GM18511 (cell line): ENCODE data around the gene KRT79.

Source experiments
- ATAC-seq: cut with Tn5 transposase; IDR thresholded peaks from one replicate; pipeline ENCODE4 v1.9.1; 2021; ENCODE audit warnings: mild to moderate bottlenecking, moderate library complexity; ENCODE audit not compliant: unreplicated experiment

The KRT79 gene

GRCh38 chr12:52792185-52793029, 41.7 kb downstream of the KRT79 start:
- no peak for ATAC-seq

- no peak for ATAC-seq
Observed at GRCh38 chr12:52791271-52792184, 42.6 kb downstream of the KRT79 start.

- no peak for ATAC-seq
Observed at GRCh38 chr12:52790427-52791270, 43.5 kb downstream of the KRT79 start.

GRCh38 chr12:52789637-52790426, 44.3 kb downstream of the KRT79 start:
- no peak for ATAC-seq

GRCh38 chr12:52788876-52789636, 45.1 kb downstream of the KRT79 start:
- ATAC-seq, result no peak

GRCh38 chr12:52788192-52788875, 45.8 kb downstream of the KRT79 start:
- ATAC-seq, result no peak

GRCh38 chr12:52787324-52788191, 46.6 kb downstream of the KRT79 start:
- ATAC-seq, result no peak

- no peak for ATAC-seq
Observed at GRCh38 chr12:52784909-52785308, 49.2 kb downstream of the KRT79 start.

GRCh38 chr12:52783563-52784316, 50.4 kb downstream of the KRT79 start:
- ATAC-seq, result no peak

GRCh38 chr12:52782502-52782901, 51.6 kb downstream of the KRT79 start:
- no peak for ATAC-seq

GRCh38 chr12:52781399-52782082, 52.6 kb downstream of the KRT79 start:
- no peak for ATAC-seq

- ATAC-seq, result no peak
Observed at GRCh38 chr12:52779914-52780313, 54.2 kb downstream of the KRT79 start.

- ATAC-seq, result no peak
Observed at GRCh38 chr12:52778833-52779232, 55.3 kb downstream of the KRT79 start.

GRCh38 chr12:52777566-52777965, 56.5 kb downstream of the KRT79 start:
- no peak for ATAC-seq

- ATAC-seq, result no peak
Observed at GRCh38 chr12:52776913-52777395, 57.2 kb downstream of the KRT79 start, which contains the start of gene KRT76. TSS of gene KRT76 (minus strand) at chr12:52777345. CDS start at chr12:52777291, 54 bp downstream.

GRCh38 chr12:52776435-52776834, 57.7 kb downstream of the KRT79 start:
- no peak for ATAC-seq
